NCI-H2081 treated with DMSO at 0.1 percent for 48 hours (cell line): ENCODE results near the gene ADCY10.

Experiments used
- DNase-seq: peaks from one replicate; lab custom pipeline; 2025; lab: John Stamatoyannopoulos, UW

ADCY10 gene

GRCh38 chr1:167927046-167927754 lies 13.3 kb upstream of the ADCY10 start:
- DNase-seq, result no peak

DNA sequence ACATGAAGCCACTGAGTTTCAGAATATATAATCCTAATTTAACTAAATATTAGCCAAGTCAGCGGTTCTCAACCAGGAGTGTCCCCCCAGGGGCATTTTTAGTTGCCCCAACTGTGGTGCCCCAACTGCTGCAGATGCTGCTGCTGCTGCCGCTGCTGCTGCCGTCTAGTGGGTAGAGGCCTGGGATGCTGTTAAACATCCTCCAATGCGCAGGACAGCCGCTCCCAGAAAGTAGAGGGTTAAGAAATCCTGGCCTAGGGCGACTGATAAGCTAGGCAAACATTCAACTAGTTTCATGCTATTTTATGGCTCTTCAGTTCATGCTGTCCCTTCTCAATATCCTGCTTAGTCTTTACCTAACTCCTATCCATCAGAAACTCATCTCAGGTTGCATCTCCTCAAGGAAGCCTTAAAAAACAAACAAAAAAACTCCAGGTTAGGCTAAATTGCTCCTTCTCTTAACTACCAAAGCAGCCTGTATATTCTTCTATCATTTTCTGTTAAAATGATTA lies 12.6 kb upstream of the ADCY10 start:
- DNase-seq, result no peak

DNA sequence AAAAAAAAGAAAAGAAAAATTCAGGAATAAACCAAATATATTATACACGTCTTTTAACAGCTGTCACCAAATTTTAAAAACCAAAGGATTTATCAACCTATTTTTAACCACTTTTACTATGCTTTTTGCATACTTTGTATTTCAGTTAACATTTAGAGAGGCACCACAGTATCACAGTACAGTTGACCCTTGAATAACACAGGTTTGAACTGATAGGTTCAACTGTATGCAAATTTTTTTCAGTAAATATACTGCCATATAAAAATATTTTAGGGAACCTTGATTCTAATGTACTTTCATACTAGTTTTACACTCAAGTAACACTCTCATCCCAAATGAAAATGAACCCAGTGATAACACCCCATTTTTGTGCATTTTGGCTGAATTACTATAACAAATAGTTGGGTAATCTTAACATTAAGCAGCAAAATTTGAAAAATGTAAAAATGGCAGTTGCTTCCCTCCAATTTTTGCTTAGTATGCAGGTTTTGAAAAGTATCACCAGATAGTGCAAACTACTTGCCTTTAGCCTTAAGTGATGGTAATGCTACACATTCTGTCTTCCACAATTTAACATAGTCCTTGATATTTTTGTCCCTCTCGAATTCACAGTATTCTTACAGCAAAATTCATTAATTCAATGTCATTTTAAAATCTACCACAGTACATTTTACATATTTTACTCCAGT lies 10.8 kb upstream of the ADCY10 start:
- no peak for DNase-seq

DNA sequence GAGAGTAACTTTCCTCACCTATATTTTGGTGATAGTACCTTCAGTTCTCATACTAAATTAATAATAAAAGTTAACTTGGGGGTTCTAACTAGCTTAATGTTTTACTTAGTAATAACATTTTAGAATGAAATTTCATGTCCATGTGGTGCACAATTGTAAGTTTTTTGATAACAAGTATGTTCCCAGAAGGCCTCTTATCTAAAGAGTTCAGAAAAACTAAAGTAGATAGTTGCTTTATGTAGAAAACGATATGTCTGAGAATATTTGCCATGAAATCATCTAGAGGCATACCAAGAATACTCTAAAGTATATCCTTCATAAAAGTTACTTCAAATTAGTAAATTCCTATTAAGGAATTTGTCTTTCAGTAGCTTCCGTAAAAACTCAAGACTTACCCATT lies 10.2 kb upstream of the ADCY10 start:
- no peak for DNase-seq

GRCh38 chr1:167923324-167924056 lies 9.6 kb upstream of the ADCY10 start:
- no peak for DNase-seq

DNA sequence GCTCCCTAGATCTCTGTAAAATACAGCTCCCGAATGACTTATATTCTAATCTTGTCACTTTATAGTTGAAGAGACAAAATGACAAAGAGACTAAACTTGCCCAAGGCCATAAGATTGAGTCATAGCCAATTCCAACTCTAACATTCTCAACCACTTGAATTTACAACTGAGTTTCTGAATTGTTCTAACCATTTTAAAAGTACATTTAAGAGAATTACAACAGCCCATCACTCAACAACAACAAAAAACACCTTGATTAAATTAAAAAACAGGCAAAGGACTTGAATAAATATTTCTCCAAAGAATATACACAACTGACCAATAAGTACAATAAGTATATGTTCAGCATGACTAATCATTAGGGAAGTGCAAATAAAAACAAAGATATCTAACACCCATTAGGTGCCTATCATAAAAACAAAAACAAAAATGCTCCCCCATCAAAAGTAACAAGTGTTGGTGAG lies 8.7 kb upstream of the ADCY10 start:
- DNase-seq, result no peak

DNA sequence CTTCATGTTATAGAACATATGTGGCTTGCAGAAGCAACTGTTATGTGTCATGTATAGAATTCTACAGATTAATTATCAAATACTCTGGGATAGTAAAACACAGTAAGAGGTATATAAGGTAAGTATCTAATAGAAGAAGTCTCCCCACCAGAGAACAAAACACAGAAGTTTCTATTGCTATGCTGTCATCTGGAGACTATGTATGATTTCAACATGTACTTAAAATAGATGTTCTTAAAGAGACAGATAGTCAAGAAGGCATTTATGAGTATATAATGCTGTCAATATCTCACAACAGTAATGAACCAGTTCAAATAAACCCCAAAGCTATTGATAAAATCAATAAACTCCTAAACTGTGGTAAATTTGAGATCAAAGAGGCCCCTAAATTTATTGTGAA lies 8.1 kb upstream of the ADCY10 start:
- DNase-seq, result no peak

- no peak for DNase-seq
These were observed 3.0 kb upstream of the ADCY10 start for GRCh38 chr1:167916766-167917511.

DNA sequence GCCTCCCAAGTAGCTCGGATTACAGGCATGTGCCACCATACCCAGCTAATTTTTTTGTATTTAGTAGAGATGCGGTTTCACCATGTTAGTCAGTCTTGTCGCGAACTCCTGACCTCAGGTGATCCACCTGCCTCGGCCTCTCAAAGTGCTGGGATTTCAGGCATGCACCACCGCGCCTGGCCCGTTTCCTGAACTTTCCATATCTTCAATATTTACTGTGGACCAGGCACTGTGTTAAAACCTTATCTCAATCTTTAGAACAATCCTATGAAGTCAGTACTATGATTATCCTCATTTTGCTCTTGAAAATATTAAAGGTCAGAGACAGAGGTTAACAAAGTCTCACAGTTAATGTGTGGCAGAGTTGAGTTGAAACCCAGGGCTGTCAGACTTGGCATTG lies 1.6 kb upstream of the ADCY10 start:
- no peak for DNase-seq

DNA sequence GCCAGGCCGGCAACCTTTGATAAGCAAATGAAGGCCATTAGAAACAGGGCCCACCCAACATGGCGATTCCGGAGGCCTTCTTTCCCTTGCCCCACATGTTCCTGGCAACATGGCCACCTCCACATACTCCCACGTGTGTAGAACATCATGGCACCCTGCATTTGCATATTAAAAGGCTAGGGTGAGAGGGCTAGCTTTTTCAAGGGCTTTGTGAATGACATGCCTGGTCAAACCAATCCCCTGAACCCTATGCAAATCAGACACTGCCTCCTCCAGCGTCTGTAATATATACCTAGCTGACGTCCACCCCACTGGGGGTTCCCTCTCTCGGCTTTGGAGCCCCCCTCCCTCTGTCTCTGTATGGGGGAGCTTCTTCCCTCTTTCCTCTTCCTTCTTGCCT lies 1.6 kb downstream of the ADCY10 start:
- no peak for DNase-seq

GRCh38 chr1:167911413-167911812 lies 2.5 kb downstream of the ADCY10 start:
- no peak for DNase-seq

DNA sequence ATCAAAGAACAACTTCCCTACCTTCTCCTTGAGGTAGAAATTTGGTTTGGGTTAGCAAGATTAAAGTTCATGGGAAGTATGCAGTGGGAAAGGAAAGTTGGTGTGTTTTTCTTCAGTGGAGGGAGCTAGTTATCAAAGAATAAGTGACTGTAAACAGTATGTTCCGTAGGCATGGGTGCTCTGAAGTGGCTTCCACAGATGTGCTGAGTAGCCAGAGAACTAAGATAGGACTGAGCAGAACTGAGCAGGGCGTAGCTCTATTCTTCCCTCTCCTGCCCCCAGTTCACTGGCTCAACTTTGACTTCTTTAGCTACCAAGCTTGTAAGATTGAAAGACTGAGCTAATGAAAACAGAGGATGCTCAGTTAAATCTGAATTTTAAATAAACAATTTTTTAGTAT lies 3.4 kb downstream of the ADCY10 start:
- no peak for DNase-seq

GRCh38 chr1:167909691-167910180 lies 4.2 kb downstream of the ADCY10 start:
- DNase-seq, result no peak

DNA sequence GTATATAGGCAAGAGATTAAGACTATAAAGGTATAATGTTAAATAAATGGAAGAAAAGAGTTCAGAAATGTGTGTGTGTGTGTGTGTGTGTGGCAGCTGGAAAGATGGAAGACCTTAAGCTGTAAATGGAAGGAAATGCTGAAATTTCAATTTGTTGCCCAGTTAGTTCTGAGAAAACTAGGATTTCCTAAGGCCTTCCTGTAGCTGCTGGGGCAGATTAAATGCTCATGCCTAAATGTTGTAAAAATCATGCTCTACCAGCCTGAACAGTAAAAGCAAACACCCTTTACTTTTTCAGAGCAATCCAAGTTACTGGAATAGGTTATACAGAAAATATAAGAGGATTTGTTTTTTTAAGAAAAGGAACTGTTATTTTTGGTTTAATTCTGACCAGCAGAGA lies 8.3 kb downstream of the ADCY10 start:
- DNase-seq, result no peak

DNA sequence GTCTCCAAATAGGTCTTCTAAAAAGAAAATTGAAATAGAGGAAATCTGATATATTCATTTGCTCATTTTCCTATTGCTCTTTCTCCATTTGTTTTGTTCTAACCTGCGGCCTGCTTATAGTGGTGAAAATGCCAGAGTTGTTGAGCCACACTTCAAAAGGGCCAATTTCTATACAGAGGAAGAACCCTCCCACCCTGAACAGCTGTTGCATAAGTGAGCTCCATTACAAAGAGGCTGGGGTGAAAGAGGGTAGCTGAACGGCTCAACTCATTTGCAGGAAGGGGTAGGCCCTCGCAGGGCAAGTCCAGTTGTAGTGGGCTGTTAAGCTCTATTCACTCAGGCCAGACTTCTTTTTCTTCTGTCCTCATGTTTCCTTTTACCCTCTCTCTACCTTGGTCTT lies 8.8 kb downstream of the ADCY10 start:
- DNase-seq, result no peak

DNA sequence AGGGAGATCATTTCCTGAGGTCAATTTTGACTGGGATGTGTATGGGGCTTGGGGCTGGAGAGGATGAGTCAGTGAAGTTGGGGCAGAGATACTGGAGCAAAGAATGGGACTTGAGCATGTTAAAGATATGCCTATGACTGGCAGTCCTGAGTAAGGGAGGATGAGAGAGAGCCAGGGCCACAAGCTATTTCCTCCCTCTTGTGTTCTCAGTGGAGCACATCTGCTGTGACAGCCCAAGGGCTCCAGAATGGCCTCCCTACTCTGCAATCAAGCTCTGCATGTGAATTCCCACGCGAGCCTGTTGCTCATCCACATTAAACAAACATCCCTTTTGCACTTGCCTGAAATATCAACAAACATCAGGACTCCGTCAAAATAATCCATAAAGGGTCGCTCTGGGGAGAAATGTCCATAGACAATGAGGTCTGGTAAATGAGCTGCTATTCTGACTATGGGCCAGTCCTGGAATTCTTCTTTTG lies 9.2 kb downstream of the ADCY10 start:
- no peak for DNase-seq

- no peak for DNase-seq
These were observed 13.0 kb downstream of the ADCY10 start for GRCh38 chr1:167900907-167901306.

GRCh38 chr1:167899253-167899681 lies 14.7 kb downstream of the ADCY10 start:
- no peak for DNase-seq

- DNase-seq, result no peak
These were observed 15.2 kb downstream of the ADCY10 start for GRCh38 chr1:167898578-167899222.

- no peak for DNase-seq
These were observed 20.1 kb downstream of the ADCY10 start for GRCh38 chr1:167893798-167894197.

- no peak for DNase-seq
These were observed 23.5 kb downstream of the ADCY10 start for GRCh38 chr1:167890400-167890799.
